IMR-90 (cell line): ENCODE results near the gene EPHB1. TPM values are rescaled to one million over a fixed set of nuclear protein-coding genes. Genes with fewer than 3 reads are reported as not detected.

Source experiments
- ATAC-seq: fragments of 200-7000 bp; cut with Tn5 transposase; 2 replicates; pipeline ENCODE4 v1.9.1; 2020; ENCODE audit warnings: low read depth, mild to moderate bottlenecking, moderate library complexity
- BruUV-seq: library from RNA; stranded (reverse); fragments of 400-500 nt; replicated peaks from 2 replicates; lab custom pipeline; 2021; lab: Mats Ljungman, UMichigan
- CTCF ChIA-PET: fragments of 300-600 bp; formaldehyde crosslinking; extraction: SDS; loops from one replicate; lab custom pipeline; 2021; ENCODE audit warnings: antibody characterized with exemption; lab: Yijun Ruan, JAX
- POLR2A ChIA-PET: fragments of 300-600 bp; sonication (Branson Sonifier 250); formaldehyde crosslinking; loops from one replicate; lab custom pipeline; 2022; ENCODE audit warnings: antibody characterized with exemption; ENCODE audit not compliant: unreplicated experiment; lab: Charles Lee
- DNase-seq: peaks from one replicate; pipeline ENCODE4 v3.0.0; 2013
- H2AFZ ChIP-seq: replicated peaks from 2 replicates; pipeline ENCODE3; 2013; ENCODE audit warnings: low read length, mild to moderate bottlenecking; ENCODE audit not compliant: poor library complexity
- H2AK5ac ChIP-seq: 2 replicates; pipeline ENCODE4 v1.6.1; 2013; ENCODE audit warnings: low read depth, low read length, inconsistent platforms
- H2AK9ac ChIP-seq: replicated peaks from 2 replicates; pipeline ENCODE3; 2013; ENCODE audit warnings: mild to moderate bottlenecking, low read depth, low read length, moderate library complexity; ENCODE audit not compliant: poor library complexity
- H2BK120ac ChIP-seq: 2 replicates; pipeline ENCODE4 v1.6.1; 2013; ENCODE audit warnings: low read depth, low read length, inconsistent platforms
- H2BK15ac ChIP-seq: 3 replicates; pipeline ENCODE4 v1.6.1; 2013; ENCODE audit warnings: low read depth, low read length, inconsistent platforms
- H2BK20ac ChIP-seq: 2 replicates; pipeline ENCODE4 v1.6.1; 2013; ENCODE audit warnings: low read depth, mild to moderate bottlenecking, inconsistent platforms, low read length, moderate library complexity
- H2BK5ac ChIP-seq: 2 replicates; pipeline ENCODE4 v1.6.1; 2013; ENCODE audit warnings: mild to moderate bottlenecking, low read depth, low read length, inconsistent platforms; ENCODE audit not compliant: poor library complexity, severe bottlenecking
- H3K14ac ChIP-seq: replicated peaks from 2 replicates; pipeline ENCODE4 v1.6.1; 2013; ENCODE audit warnings: low read depth, low read length, inconsistent platforms
- H3K18ac ChIP-seq: 2 replicates; pipeline ENCODE4 v1.6.1; 2013; ENCODE audit warnings: low read depth, low read length, control low read depth
- H3K23ac ChIP-seq: 2 replicates; pipeline ENCODE4 v1.6.1; 2013; ENCODE audit warnings: low read depth, low read length, inconsistent platforms
- H3K27ac ChIP-seq: 2 replicates; pipeline ENCODE4 v1.5.1; 2013; ENCODE audit warnings: mild to moderate bottlenecking, control low read depth, low read length; ENCODE audit not compliant: insufficient read depth
- H3K27me3 ChIP-seq: 2 replicates; pipeline ENCODE4 v1.6.1; 2013; ENCODE audit warnings: low read length; ENCODE audit not compliant: control insufficient read depth, insufficient read depth
- H3K36me3 ChIP-seq: 2 replicates; pipeline ENCODE4 v1.6.1; 2013; ENCODE audit warnings: low read length, mixed read lengths; ENCODE audit not compliant: control insufficient read depth, insufficient read depth
- H3K4ac ChIP-seq: 2 replicates; pipeline ENCODE4 v1.6.1; 2013; ENCODE audit warnings: low read depth, low read length, inconsistent platforms
- H3K4me1 ChIP-seq: 2 replicates; pipeline ENCODE4 v1.6.1; 2013; ENCODE audit warnings: low read length, mixed read lengths; ENCODE audit not compliant: control insufficient read depth, insufficient read depth
- H3K4me2 ChIP-seq: 2 replicates; pipeline ENCODE4 v1.6.1; 2013; ENCODE audit warnings: low read depth, mild to moderate bottlenecking, control low read depth, low read length, moderate library complexity
- H3K4me3 ChIP-seq: 2 replicates; pipeline ENCODE4 v1.5.1; 2013; ENCODE audit warnings: low read depth, mild to moderate bottlenecking, control low read depth, low read length, moderate library complexity; ENCODE audit not compliant: insufficient read depth
- H3K56ac ChIP-seq: 2 replicates; pipeline ENCODE4 v1.6.1; 2013; ENCODE audit warnings: low read length, inconsistent platforms; ENCODE audit not compliant: insufficient read depth; ENCODE audit errors: extremely low read depth
- H3K79me1 ChIP-seq, 2 experiments: 2 replicates each; pipeline ENCODE4 v1.6.1; 2013; ENCODE audit warnings: low read length in 2 of 2, inconsistent platforms in 1 of 2, low read depth in 1 of 2
- H3K9ac ChIP-seq: 2 replicates; pipeline ENCODE4 v1.6.1; 2013; ENCODE audit warnings: low read depth, low read length, control low read depth
- H3K9me1 ChIP-seq: 2 replicates; pipeline ENCODE4 v1.6.1; 2013; ENCODE audit warnings: low read length, inconsistent platforms; ENCODE audit not compliant: insufficient read depth
- H3K9me3 ChIP-seq: 2 replicates; pipeline ENCODE4 v1.6.1; 2013; ENCODE audit warnings: low read length; ENCODE audit not compliant: control insufficient read depth, insufficient read depth
- H4K20me1 ChIP-seq: 2 replicates; pipeline ENCODE4 v1.6.1; 2013; ENCODE audit warnings: low read length, inconsistent platforms; ENCODE audit not compliant: insufficient read depth
- H4K5ac ChIP-seq: 2 replicates; pipeline ENCODE4 v1.6.1; 2013; ENCODE audit warnings: mild to moderate bottlenecking, low read depth, low read length, control low read depth
- H4K8ac ChIP-seq, 2 experiments: 2 replicates each; pipeline ENCODE4 v1.6.1; 2013; ENCODE audit warnings: low read depth in 2 of 2, low read length in 2 of 2, control low read depth in 1 of 2, inconsistent platforms in 1 of 2
- H4K91ac ChIP-seq: 2 replicates; pipeline ENCODE4 v1.6.1; 2013; ENCODE audit warnings: low read depth, low read length, inconsistent platforms; ENCODE audit not compliant: insufficient read depth
- BHLHE40 ChIP-seq: fragments of 150-350 bp; IDR thresholded peaks from 2 replicates; pipeline ENCODE4 v1.6.1; 2016; ENCODE audit warnings: mild to moderate bottlenecking, low read depth, low read length
- CEBPB ChIP-seq: IDR thresholded peaks from 2 replicates; pipeline ENCODE4 v1.6.1; 2012; ENCODE audit warnings: low read depth, low read length, improper control_type of control experiment
- CHD1 ChIP-seq: IDR thresholded peaks from 2 replicates; pipeline ENCODE4 v1.6.1; 2012; ENCODE audit warnings: low read depth, low read length, improper control_type of control experiment
- FOS ChIP-seq: fragments of 150-350 bp; IDR thresholded peaks from 2 replicates; pipeline ENCODE4 v1.6.1; 2016; ENCODE audit warnings: low read depth, low read length
- MAFK ChIP-seq: IDR thresholded peaks from 2 replicates; pipeline ENCODE4 v1.6.1; 2012; ENCODE audit warnings: low read depth, low read length, improper control_type of control experiment
- MAZ ChIP-seq: IDR thresholded peaks from 2 replicates; pipeline ENCODE4 v1.6.1; 2012; ENCODE audit warnings: low read depth, mild to moderate bottlenecking, low read length, improper control_type of control experiment, moderate library complexity, borderline replicate concordance
- MXI1 ChIP-seq: IDR thresholded peaks from 2 replicates; pipeline ENCODE4 v1.6.1; 2012; ENCODE audit warnings: low read depth, mild to moderate bottlenecking, low read length, moderate library complexity, borderline replicate concordance
- NFE2L2 ChIP-seq: fragments of 150-350 bp; IDR thresholded peaks from 2 replicates; pipeline ENCODE4 v1.6.1; 2016; ENCODE audit warnings: low read depth, mild to moderate bottlenecking, low read length
- POLR2A ChIP-seq: IDR thresholded peaks from 2 replicates; pipeline ENCODE4 v1.6.1; 2012; ENCODE audit warnings: mild to moderate bottlenecking, low read depth, low read length
- RAD21 ChIP-seq: IDR thresholded peaks from 2 replicates; pipeline ENCODE4 v1.6.1; 2012; ENCODE audit warnings: low read length, improper control_type of control experiment
- RCOR1 ChIP-seq: IDR thresholded peaks from 2 replicates; pipeline ENCODE4 v1.6.1; 2012; ENCODE audit warnings: mild to moderate bottlenecking, low read length, improper control_type of control experiment; ENCODE audit not compliant: insufficient replicate concordance
- RFX5 ChIP-seq: IDR thresholded peaks from 2 replicates; pipeline ENCODE4 v1.8.0; 2012; ENCODE audit warnings: low read depth, mild to moderate bottlenecking, low read length, moderate library complexity
- SMC3 ChIP-seq: fragments of 150-350 bp; IDR thresholded peaks from 2 replicates; pipeline ENCODE4 v1.6.1; 2016; ENCODE audit warnings: low read depth, mild to moderate bottlenecking, antibody characterized with exemption, low read length, moderate library complexity
- WGBS, 2 experiments: methylation state at CpG; one replicate each; pipeline versions ENCODE4 v1.1.5 to v1.1.7; 2013; ENCODE audit warnings: missing lambda C conversion rate in 2 of 2; ENCODE audit not compliant: insufficient read length in 1 of 2; ENCODE audit errors: extremely low coverage in 2 of 2; 5-methylcytosine and 5-hydroxymethylcytosine counted together
- dilution Hi-C: fragments of 300-500 bp; cut with HindIII; formaldehyde crosslinking; loops from one replicate; pipeline ENCODE4 v1.14.3; 2018; ENCODE audit warnings: low sequenced_read_pairs; ENCODE audit not compliant: unreplicated experiment
- in situ Hi-C: fragments of 300-500 bp; cut with MboI; formaldehyde crosslinking; loops from 3 replicates; pipeline ENCODE4 v1.14.3; 2019; ENCODE audit warnings: low sequenced_read_pairs, inconsistent platforms, mixed read lengths
- intact Hi-C: fragments of 100-400 bp; cut with micrococcal nuclease; formaldehyde crosslinking; loops from 2 replicates; pipeline ENCODE4 v1.10.0; 2022
- polyA plus RNA-seq, 3 experiments: library from polyadenylated mRNA; depleted of rRNA; stranded (reverse); fragments of >200 nt; gene quantifications; 2 replicates each; pipeline ENCODE4 v1.2.3, GENCODE V29; 2012; ENCODE audit warnings: low replicate concordance in 1 of 3
- total RNA-seq: library from RNA; depleted of rRNA; stranded (reverse); fragments of >200 nt; gene quantifications from 2 replicates; pipeline ENCODE4 v1.2.3, GENCODE V29; 2012
- TF ChIP-seq, protein P1 (sequence below): fragments of 150-350 bp; IDR thresholded peaks from 2 replicates; pipeline ENCODE4 v1.6.1; 2017; ENCODE audit warnings: mild to moderate bottlenecking, antibody characterized with exemption, low read length, low read depth
- TF ChIP-seq, protein P2 (sequence below): fragments of 150-350 bp; IDR thresholded peaks from 2 replicates; pipeline ENCODE4 v1.6.1; 2016; ENCODE audit warnings: low read depth, mild to moderate bottlenecking, low read length, moderate library complexity, borderline replicate concordance
- TF ChIP-seq, protein P3 (sequence below): conservative IDR thresholded peaks from 2 replicates; pipeline ENCODE4 v1.5.1; 2012; ENCODE audit warnings: mild to moderate bottlenecking, low read depth, low read length, improper control_type of control experiment

Gene EPHB1
- total and polyA plus RNA-seq, 2 of the 4 experiments (the other 2 are of a cell fraction): 0.17 to 0.36 TPM

DNA sequence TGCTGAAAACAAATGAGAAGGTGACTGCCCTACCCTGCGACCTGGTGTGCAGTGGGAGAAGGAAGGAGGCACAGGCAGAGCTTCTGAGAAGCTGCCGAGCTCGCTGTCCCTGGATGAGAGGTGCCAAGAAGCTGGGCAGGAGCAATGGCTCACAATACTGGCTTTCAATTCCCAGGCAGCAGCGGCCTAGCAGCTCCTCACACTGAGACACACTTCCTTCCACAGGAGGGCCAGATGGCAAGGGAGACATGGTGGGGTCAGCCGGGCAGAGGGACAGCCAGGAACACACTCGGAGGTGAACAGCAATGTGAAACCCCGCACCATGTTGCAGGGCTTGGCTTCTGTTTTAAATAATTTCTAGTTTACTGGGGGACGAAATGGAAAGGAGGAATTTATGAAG is 314.6 kb downstream of the EPHB1 start:
- Histone ChIP-seq H2BK20ac (no peak overlapping the region), H3K4me1 (no peaks in the 10 kb centered on the region), H2BK15ac (no peak overlapping the region), H3K27me3 (no peaks in the 10 kb centered on the region), H4K20me1 (no peaks in the 10 kb centered on the region), H3K56ac (no peak overlapping the region), H3K9me1 (no peaks in the 10 kb centered on the region), H3K23ac (no peak overlapping the region), H2AK9ac (no peak overlapping the region), H3K4me3 (no peak overlapping the region), H4K5ac (no peak overlapping the region), H3K9ac (no peak overlapping the region), H2BK120ac (no peak overlapping the region), H2AK5ac (no peak overlapping the region), H4K91ac (no peak overlapping the region), H2AFZ (no peak overlapping the region), H3K4me2 (no peak overlapping the region), H3K4ac (no peak overlapping the region), H3K14ac (no peak overlapping the region), H3K36me3 (no peaks in the 10 kb centered on the region), H3K79me1 (no peaks in the 10 kb centered on the region), H3K9me3 (peaks cover 10% of the 10 kb centered on the region; the same call in 1 of the 2 replicates), H3K18ac (no peak overlapping the region), H3K27ac (no peak overlapping the region), H2BK5ac (no peak overlapping the region), H4K8ac (no peak overlapping the region)
- WGBS, 2 experiments: no CpG with 5 or more reads among the region's 8 CpGs
- ChIA-PET POLR2A (no interaction called here), CTCF (no interaction called here)
- ATAC-seq (no peak), DNase-seq (no peak)
- in situ Hi-C loops (no loop called here), dilution Hi-C loops (no loop called here), intact Hi-C loops (no loop called here)
- TF ChIP-seq, protein P1, sequence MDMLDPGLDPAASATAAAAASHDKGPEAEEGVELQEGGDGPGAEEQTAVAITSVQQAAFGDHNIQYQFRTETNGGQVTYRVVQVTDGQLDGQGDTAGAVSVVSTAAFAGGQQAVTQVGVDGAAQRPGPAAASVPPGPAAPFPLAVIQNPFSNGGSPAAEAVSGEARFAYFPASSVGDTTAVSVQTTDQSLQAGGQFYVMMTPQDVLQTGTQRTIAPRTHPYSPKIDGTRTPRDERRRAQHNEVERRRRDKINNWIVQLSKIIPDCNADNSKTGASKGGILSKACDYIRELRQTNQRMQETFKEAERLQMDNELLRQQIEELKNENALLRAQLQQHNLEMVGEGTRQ: no peak
- TF ChIP-seq MXI1: no peak
- TF ChIP-seq RAD21: no peak
- TF ChIP-seq BHLHE40: no peak
- no peak for TF ChIP-seq MAZ
- TF ChIP-seq SMC3: no peak
- TF ChIP-seq CHD1: no peak
- TF ChIP-seq FOS: no peak
- TF ChIP-seq POLR2A: no peak
- TF ChIP-seq RCOR1: no peak
- TF ChIP-seq NFE2L2: no peak
- no peak for TF ChIP-seq CEBPB
- TF ChIP-seq, protein P2, sequence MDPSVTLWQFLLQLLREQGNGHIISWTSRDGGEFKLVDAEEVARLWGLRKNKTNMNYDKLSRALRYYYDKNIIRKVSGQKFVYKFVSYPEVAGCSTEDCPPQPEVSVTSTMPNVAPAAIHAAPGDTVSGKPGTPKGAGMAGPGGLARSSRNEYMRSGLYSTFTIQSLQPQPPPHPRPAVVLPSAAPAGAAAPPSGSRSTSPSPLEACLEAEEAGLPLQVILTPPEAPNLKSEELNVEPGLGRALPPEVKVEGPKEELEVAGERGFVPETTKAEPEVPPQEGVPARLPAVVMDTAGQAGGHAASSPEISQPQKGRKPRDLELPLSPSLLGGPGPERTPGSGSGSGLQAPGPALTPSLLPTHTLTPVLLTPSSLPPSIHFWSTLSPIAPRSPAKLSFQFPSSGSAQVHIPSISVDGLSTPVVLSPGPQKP: no peak
- TF ChIP-seq RFX5: no peak
- no peak for TF ChIP-seq MAFK
- TF ChIP-seq, protein P3, sequence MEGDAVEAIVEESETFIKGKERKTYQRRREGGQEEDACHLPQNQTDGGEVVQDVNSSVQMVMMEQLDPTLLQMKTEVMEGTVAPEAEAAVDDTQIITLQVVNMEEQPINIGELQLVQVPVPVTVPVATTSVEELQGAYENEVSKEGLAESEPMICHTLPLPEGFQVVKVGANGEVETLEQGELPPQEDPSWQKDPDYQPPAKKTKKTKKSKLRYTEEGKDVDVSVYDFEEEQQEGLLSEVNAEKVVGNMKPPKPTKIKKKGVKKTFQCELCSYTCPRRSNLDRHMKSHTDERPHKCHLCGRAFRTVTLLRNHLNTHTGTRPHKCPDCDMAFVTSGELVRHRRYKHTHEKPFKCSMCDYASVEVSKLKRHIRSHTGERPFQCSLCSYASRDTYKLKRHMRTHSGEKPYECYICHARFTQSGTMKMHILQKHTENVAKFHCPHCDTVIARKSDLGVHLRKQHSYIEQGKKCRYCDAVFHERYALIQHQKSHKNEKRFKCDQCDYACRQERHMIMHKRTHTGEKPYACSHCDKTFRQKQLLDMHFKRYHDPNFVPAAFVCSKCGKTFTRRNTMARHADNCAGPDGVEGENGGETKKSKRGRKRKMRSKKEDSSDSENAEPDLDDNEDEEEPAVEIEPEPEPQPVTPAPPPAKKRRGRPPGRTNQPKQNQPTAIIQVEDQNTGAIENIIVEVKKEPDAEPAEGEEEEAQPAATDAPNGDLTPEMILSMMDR: no peak
- BruUV-seq: no TSS peak
